Umbilical cord (tissue), 2 donors: ENCODE results near the gene KIRREL3. TPM values are rescaled to one million over a fixed set of nuclear protein-coding genes. Genes with fewer than 3 reads are reported as not detected.
A peak's percentile ranks its signal among the peaks of the same experiment; 100 is the strongest.

Experiments
- DNase-seq: peaks from one replicate; pipeline ENCODE4 v3.0.0-alpha.2; 2015; ENCODE audit warnings: low spot score
- total RNA-seq: library from RNA; depleted of rRNA; stranded (reverse); fragments of >200 nt; gene quantifications from one replicate; pipeline ENCODE4 v1.2.3, GENCODE V29; 2014; ENCODE audit warnings: low replicate concordance; ENCODE audit not compliant: insufficient read depth

The KIRREL3 gene
- total RNA-seq, 1 donor from 2014 or later = 0.72 TPM

DNA sequence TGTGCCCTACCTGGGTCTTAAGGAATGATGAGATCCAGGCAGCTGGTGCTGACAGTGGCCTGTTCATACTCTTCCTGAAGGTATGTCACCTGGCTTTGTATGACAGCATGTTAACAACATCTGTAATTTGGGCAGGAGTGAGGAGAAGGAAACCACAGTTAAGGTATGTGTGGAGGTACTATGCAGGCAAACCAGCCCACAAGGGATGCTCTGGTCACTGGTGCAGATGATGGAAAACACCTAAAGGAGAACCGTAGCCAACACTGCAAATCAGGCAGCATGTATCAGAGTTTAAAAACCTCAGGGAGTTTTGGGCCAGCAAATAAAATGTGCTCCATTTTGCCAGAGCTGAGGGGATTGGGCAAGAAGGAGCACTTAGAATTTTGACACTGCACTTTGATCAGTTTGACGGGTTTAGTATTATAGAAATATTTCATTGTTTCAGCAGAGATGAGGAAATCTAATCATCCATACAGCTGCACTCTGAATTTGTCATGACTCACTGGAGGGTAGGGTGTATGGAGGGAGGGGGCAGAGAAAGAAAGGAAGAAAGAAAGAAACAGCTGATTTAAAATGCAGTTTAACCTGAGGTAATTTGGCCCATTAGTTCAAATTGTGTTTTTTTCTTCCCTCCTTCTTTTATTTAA lies 260.9 kb downstream of the KIRREL3 start:
- no peak for DNase-seq

GRCh38 chr11:126738295-126739031 lies 262.1 kb downstream of the KIRREL3 start:
- no peak for DNase-seq

- no peak for DNase-seq
Observed at GRCh38 chr11:126736682-126737572, 263.6 kb downstream of the KIRREL3 start.

DNA sequence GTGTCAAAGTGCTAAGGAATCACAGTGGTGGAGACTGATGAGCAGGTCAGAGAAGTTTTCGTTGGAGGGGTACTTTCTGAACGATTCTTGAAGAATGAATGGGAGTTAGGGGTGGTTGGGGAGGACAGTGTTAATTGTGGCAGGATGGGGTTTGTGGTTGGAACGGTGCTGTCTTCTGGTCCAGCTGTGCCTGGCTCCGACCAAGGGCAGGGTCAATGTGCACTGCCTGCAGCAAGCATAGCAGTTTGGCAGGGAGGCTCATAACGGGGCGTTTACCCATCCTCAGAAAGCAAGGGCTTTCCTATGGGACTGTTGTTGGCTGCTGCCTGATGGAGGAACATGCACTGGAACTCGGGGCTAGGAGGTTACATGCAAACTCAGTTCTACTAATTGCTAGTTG lies 265.8 kb downstream of the KIRREL3 start:
- DNase-seq = no peak

DNA sequence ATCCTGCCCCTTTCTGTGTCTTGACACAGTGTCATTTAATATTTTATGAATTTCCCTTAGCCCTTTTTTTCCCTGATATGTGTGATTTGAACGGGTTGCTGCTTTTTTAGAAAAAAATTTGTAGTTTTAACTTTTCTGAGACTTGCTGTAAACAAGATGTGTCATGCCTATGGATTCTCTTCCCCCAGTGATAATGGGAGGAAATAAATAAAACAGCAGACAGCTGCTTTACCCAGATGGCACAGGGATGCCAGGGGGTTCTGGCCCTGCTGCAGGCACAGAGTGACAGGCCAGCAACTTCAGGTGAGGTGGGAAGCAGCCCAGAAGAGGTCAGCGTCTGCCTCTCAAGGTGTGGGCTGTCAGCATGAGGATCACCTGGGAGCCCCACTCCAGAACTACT lies 266.9 kb downstream of the KIRREL3 start:
- DNase-seq = no peak

DNA sequence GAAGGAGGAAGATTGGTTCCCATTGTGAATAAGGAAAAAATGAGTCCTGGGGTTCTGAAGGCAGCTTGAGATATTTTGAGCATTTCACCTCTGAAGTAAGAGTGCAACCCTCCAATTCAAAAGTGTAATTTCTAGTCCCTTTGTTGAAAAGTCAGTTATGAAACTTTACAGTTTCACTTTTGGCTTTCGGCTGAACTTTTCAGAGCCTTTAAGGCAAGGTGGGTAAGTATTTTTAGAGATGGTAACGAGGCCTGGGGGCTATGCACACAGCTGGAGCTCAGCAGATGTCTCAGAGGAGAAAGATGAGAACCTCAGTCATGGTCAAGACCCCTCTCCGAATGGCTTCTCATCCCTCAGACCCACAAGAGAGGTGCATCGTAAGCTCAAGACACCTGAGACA lies 267.6 kb downstream of the KIRREL3 start:
- no peak for DNase-seq

- no peak for DNase-seq
Observed at GRCh38 chr11:126731576-126732142, 268.9 kb downstream of the KIRREL3 start.

DNA sequence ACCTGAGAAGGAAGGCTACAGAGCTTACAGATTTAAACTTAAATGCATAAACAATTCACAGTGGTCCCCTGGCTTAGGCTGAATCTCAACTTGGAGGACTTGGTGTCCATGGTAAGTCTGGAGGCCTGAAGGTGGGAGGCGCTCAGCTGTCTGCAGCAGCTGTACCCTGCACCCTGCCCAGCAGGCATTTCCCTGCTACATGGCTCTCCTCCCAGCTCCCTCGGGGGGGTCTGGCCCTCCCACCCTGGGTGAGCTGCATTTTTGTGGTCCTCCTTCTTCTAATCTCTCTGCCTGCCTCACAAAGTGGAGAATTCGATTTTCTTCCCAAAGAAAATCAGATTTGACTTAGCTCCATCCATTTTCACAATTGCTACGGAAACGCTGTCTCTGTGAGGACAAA lies 273.2 kb downstream of the KIRREL3 start:
- no peak for DNase-seq

- no peak for DNase-seq
Observed at GRCh38 chr11:126725521-126725920, 275.0 kb downstream of the KIRREL3 start.

DNA sequence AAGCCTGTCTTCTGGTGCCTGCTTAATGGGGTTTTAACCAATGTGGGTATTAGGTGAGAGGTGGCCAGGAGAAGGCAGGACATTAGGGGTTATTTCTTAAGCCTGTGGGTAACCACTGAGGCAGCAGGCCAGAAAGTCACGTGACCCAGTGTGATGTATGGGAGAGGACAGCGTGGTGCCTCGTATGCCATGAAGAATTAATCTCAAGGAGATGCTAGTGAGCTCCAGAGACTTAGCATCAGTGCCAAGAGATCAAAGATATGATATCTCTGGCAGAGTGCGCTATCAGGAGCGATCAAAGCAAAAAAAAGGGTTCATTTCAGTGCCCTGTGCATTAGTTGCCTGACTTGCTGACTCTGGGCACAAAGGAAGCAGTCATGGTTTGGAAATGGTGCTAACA lies 275.5 kb downstream of the KIRREL3 start:
- no peak for DNase-seq

- DNase-seq = no peak
Observed at GRCh38 chr11:126723665-126724045, 276.9 kb downstream of the KIRREL3 start.

GRCh38 chr11:126722956-126723664 lies 277.5 kb downstream of the KIRREL3 start:
- DNase-seq = no peak

- DNase-seq = no peak
Observed at GRCh38 chr11:126722006-126722736, 278.4 kb downstream of the KIRREL3 start.

DNA sequence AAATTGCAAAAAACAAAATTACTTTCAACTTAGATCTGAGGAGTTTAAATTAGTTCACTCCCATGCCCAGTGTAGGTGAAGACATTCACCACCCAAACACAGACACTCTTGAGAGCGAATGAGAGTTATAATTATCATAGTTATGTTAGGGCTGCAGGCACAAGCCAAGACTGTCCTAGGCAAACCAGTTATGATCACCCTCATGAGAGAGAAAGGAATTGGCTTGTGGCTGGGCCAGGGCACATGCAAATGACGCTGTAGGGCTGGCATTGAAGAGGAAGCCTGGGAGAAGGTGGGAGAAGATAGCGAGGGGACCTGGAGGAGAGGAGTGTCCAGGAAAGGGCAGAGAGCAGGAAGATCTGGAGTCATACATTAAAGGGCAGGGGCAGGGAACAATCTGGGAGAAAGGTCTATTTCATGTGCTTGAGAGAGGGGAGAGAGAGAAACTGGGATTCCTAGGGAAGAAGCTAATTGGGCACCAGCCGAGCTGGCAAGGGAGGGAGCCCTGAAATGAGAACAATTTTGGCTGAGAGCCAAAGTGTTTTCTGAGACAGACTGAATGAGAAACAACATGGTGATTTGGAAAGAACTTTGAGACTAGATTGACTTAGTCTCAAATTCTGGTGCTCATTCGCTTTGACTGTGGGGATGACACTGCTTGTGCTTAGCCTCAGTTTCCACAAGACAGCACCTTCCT lies 279.9 kb downstream of the KIRREL3 start:
- no peak for DNase-seq

DNA sequence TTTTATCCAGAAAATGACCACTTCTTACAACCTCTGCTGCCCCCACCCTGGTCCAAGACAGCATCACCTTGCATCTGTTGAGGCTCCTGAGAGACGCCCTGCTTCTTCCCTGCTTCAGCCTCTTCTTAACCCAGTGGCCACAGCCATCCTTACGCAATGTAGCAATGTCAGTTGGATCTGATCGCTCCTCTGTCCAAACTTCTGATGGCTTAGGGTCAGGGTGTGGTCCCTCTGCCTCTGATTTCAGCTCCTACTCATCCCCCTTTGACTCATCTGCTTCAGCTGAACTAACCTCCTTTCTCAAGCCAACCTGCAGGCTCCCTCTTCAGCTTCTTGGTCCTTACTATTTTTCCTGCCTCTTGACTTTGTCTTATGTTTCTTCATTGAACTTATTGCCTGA lies 280.8 kb downstream of the KIRREL3 start:
- no peak for DNase-seq

DNA sequence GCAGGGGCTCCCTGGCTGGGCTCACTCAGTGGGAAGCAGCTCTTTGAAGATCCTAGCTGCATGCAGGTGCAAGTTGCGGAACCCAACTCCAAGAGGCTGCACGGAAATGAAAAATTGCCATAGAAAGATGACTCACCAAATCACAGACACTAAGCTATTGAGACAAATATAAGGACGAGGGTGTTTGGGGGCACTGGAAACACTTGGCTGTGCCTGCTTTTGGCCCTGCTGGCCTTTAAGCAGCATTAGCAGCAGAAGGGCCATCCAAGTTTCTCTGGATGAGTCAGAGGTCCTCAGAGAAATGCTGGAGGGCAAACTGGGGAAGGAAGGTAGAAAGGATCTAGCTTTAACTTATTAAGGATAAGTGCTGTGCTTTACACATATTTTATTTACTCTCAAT lies 282.3 kb downstream of the KIRREL3 start:
- DNase-seq = no peak

DNA sequence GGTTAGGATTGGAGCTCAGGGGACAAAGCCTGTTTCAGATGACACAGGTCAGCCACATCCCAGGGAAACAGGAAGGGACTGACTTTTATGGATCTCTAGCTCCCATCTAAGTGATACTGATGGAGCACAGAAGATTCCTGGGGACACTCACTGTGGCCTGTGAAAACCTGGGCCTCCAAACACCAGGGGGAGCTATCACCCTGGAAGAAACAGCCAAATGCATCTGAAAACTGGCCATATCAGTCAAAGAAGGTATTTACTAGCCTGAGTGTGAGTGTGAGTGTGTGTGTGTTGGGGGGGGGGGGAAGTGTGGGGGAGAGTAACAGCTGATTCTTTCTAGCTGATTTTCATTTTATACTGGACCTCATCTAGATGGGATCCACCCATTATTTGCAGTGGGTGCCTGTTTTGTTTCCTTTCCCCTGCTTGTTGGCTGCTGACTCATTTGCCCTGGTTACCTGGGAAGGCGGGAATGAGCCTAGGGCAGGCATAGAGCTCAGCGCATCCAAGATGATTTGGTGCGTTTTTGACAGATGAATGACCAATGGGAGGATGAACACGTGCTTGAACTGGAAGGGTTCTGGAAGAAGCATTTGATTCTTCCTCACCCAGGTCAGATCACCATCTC lies 284.0 kb downstream of the KIRREL3 start:
- peak; percentile 15 for DNase-seq

DNA sequence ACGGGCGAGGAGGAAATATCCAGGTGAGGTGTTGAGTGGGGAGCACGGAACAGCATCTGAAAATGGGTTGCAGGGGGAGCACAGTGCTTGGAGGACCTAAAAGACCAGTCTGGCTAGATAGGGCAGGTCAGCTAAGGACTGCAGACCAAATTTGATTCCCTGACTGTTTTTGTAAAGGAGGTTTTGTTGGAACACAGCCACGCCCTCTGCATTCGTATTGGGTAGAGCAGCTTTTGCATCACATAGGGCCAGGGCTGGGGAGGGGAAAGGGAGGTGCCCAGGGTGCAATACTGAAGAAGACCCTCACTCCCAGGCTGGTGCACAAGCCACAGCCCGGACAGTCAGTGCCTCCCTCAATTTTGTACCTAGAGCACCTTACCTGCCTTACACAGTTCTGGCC lies 286.8 kb downstream of the KIRREL3 start:
- no peak for DNase-seq

GRCh38 chr11:126711977-126712625 lies 288.5 kb downstream of the KIRREL3 start:
- no peak for DNase-seq
